NOMO-1 (cell line): Measurements from ENCODE around the gene CEP126.
"Not testable (repeated sequence)": the region's sequence is repeated elsewhere in the genome, so short reads cannot be mapped to it uniquely, and the experiment has no call there.

Experiments used
- DNase-seq, 2 experiments: peaks; one replicate each; lab custom pipeline; 2025; ENCODE audit not compliant: unreplicated experiment in 2 of 2; lab: John Stamatoyannopoulos, UW

CEP126 gene

GRCh38 chr11:101923554-101923953 is 8.7 kb downstream of the CEP126 start:
- no peak for DNase-seq

- no peak for DNase-seq
These were observed 14.6 kb downstream of the CEP126 start for GRCh38 chr11:101929294-101929915.

GRCh38 chr11:101931692-101932091 is 16.9 kb downstream of the CEP126 start:
- DNase-seq: no peak

GRCh38 chr11:101940901-101941520 is 26.2 kb downstream of the CEP126 start:
- DNase-seq: no peak

GRCh38 chr11:101944923-101945322 is 30.1 kb downstream of the CEP126 start:
- no peak for DNase-seq

- no peak for DNase-seq
These were observed 30.6 kb downstream of the CEP126 start for GRCh38 chr11:101945448-101945847.

- DNase-seq: no peak
These were observed 34.9 kb downstream of the CEP126 start for GRCh38 chr11:101949680-101950220.

- no peak for DNase-seq
These were observed 40.5 kb downstream of the CEP126 start for GRCh38 chr11:101955278-101955677.

- no peak for DNase-seq
These were observed 40.9 kb downstream of the CEP126 start for GRCh38 chr11:101955701-101956100.

GRCh38 chr11:101960231-101960630 is 45.4 kb downstream of the CEP126 start:
- no peak for DNase-seq

- DNase-seq: not testable (repeated sequence)
These were observed 49.4 kb downstream of the CEP126 start for GRCh38 chr11:101964200-101964599.

- no peak for DNase-seq
These were observed 59.4 kb downstream of the CEP126 start for GRCh38 chr11:101974255-101974654.

GRCh38 chr11:101974771-101975170 is 60.0 kb downstream of the CEP126 start:
- DNase-seq: no peak

GRCh38 chr11:101975734-101976133 is 60.9 kb downstream of the CEP126 start:
- no peak for DNase-seq

- no peak for DNase-seq
These were observed 72.6 kb downstream of the CEP126 start for GRCh38 chr11:101987370-101987769.

- no peak for DNase-seq
These were observed 78.4 kb downstream of the CEP126 start for GRCh38 chr11:101993172-101993571.

- not testable (repeated sequence) for DNase-seq
These were observed 79.3 kb downstream of the CEP126 start for GRCh38 chr11:101994052-101994469.

GRCh38 chr11:101996111-101996510 is 81.3 kb downstream of the CEP126 start:
- DNase-seq: no peak

GRCh38 chr11:102001657-102002338 is 87.0 kb downstream of the CEP126 start:
- DNase-seq: no peak

- DNase-seq: no peak
These were observed 89.4 kb downstream of the CEP126 start for GRCh38 chr11:102004220-102004619.

- DNase-seq: no peak
These were observed 90.5 kb downstream of the CEP126 start for GRCh38 chr11:102005306-102005705.
